GM03348 (cell line): ENCODE measurements around the gene ZBED1.
"Not testable (repeated sequence)": the region's sequence is repeated elsewhere in the genome, so short reads cannot be mapped to it uniquely, and the experiment has no call there.

Experiments used
- DNase-seq: peaks from one replicate; pipeline ENCODE4 v3.0.0; 2012; ENCODE audit warnings: low spot score

ZBED1 gene

DNA sequence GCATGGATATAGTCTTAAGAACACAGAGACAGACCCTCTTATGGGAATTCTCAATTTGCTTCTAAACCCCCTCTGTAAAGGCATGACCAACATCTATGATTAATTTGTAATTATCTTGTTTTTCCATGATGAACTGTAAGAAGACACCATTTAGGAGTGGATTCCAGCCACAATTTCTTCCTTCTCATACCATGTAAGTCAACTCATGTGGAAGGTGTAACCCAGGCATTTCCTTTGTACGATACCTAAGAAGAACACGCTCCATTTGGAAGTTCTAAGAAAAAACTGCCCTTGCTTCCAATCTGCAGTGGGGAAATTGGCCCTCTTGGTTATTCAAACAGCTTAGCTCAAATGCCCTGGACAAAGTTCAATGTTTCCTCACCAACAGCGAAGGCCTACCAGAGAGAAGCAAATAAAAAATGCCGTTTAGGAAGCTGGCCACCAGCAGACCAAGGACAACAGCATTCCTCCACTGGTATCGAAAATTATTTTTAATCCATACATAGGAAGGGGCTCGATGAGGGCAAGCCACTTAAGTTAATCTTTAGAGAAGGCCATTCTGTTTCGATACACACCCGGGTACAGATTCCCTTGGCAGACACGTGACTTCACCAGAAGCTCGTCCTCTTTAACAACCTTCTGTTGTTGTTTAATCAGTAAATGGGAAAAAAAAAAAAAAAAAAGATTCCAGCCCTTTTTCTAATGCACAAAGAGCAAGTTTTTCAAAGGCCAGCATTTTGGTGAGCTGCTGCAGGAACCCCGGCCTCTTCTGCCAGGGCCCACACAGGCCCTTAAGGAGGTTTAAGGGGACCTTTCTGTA, 2.6 kb downstream of the ZBED1 start:
- no peak for DNase-seq

DNA sequence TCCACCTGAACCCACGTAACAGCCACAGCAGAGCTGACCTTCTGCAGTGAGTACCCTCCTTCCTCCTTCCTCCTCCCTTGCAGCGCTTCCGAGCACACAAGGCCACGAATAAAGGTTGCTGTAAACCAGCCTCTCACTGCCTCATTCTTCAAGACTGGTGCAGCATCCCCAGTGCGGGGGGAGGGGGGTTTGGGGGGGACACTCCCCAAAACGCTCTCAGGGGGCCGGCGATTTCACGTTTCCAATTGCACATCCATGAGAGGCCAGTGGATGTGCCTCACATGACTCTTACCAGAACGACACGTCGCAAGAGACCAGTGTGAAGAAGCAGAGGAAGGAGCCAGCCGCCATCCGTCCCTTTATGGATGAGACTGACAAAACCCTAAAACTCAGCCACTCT, 5.2 kb downstream of the ZBED1 start:
- no peak for DNase-seq

DNA sequence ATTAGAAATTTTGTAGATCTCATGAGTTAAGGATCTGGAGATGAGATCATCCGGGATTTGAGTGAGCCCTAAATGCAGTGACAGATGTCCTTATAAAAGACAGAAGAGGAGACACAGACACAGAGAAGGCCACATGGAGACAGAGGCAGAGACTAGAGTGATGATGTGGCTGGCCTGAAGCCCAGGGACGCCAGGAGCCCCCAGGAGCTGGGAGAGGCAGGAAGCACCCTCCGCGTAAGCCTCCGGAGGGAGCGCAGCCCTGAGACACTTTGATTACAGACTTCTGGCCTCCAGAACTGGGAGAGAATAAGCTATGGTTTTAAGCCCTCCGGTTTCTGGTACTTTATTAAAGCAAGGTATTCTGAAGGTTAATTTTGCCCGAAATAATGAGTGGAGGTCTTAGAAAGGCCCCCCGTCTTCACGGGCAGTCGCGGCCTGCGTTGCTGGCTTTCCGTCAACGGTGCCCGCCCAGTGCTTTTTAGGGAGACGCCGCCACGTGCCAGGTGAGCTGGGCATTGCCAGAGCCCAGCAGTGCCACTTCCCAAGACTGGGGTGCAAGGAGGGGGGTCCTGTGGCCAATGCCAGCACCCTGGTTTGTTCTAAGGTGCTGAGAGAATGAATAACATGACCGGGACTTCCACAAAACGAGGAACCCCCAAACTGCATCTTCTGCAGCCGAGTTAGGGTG, 8.1 kb downstream of the ZBED1 start:
- no peak for DNase-seq

DNA sequence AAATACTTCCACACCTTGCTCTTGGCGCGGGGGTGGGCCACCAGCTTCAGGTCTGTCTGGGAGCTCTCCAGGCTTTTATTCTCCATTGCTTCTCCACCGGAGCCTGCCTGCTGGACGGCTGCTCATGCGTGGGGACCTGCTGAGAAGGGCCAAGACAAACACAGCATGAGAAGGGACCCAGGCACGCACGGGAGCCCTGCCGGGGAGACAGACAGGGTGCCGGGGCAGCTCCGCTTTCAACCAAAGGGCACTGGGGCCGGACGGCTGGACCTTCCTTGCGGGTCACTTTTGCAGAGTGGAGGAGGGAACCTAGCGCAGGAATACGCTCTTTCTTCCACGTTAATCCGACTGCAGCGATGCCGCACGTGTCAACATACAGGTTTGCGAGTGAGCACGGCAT, 10.1 kb downstream of the ZBED1 start:
- DNase-seq, result no peak

DNA sequence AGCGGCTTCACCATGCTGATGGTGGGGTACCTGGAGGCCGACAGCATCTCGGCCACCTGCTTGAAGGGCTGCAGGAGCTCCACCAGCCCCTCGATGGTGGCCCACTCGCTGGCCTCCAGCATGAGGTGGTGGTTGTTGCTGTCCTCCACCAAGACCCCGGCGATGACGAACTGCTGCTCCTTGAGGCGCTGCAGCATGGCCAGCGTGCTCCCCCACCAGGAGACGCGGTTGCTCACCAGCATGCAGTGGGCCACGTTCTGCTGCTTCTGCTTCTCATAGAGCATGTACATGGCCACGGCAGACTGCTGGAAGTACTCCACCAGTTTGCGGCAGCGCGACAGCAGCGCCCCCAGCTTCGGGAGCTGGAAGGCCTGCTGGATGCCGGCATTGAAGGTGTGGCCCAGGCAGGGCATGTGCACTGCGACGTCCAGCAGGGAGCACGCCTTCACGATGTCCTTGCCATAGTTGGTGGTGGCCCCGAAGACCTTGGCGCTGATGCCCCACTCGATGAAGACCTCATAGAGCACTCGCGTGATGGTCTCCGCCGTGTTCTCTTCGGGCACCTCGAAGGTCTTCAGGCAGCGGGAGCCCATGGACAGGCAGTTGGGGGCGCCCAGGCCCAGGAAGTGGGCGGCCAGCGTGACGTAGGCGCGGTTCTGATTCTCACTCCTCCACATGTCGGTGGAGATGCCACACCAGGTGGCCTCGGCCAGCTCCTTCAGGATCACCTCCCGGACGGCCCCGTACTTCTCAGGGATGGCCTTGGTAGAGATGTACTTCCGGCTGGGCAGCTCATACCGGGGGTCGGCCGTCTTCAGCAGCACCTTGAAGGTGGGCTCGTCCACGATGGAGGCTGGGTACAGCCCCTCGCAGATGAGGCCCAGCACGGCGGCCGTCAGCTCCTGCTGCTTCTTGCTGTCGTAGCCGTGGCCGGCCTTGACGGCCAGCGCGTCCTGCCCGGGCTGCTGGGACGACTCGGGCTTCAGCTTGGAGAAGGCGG, 11.0 kb downstream of the ZBED1 start:
- no peak for DNase-seq

DNA sequence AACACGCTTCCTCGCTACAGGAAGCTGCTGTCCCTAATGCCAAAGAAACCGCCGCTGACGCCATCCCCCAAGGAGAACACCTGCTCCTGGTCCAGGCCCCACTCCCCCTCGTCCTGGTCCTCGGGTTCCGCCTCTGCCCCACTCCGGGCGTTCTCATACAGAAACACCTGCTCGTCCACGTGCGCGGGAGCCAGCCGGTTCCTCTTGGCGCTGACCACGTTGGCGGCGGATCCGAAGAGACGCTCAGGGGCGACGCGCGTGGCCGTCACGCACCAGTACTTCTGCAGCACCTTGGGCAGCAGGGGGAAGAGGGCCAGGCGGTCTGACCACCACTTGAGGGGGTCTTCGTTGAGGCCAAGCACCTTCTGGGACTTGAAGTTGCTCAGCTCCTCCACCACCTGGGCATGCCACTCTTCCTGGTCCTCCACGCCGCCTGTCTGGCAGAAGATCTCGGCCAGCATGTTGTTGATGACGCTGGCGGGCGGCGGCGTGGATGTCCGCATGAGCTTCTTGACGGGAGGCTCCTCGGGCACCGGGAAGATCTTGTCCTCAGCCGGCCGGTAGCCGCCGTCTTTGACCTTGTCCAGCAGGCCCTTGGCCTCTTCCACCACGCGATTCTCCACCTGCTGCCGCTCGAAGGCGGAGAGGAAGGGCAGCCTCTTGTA, 12.0 kb downstream of the ZBED1 start:
- no peak for DNase-seq

DNA sequence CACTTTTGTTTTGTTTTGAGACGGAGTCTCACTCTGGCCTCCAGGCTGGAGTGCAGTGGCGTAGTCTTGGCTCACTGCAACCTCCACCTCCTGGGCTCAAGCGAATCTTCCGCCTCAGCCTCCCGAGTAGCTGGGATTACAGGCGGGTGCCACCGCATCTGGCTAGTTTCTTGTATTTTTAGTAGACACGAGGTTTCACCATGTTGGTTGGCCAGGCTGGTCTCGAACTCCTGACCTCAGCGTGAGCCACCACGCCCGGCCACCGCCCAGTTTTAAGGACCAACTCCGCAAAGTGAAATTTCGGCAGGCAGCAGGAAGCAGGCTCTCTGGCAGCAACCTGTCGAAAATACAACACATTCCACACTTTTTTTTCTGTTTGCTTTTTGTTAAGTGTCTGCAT, 13.4 kb downstream of the ZBED1 start:
- no peak for DNase-seq

DNA sequence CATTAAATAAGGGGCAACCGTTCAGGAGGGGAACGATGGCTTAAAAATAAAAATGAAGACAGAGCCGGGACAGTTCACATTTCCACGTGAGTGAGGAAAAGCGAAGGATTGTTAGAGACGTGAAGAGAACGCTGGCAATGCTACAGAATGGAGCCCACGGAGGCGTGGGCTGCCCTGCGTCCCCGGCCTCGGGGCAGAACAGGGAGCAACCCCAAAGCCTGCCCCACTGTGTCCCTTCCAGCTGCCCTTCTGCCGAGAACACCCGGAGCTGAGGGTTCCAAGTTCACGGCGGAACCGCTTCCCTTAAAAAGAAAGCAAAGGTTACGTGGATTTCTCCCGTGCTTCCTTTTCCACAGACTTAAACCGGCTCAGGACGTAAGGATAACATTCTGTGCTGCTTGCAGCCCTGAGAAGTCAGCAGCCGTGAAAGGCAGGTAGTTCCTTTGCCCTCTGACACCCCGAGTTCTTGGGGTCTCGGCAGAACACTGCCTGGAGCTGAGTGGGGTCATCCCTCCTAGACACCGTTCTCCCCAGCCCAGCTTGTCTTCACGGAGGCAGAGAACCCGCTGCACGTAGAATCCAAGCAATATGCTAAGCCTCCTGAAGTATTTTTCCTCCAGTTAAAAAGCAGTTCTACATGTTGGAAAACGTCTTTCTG, 14.2 kb downstream of the ZBED1 start:
- DNase-seq, result no peak

DNA sequence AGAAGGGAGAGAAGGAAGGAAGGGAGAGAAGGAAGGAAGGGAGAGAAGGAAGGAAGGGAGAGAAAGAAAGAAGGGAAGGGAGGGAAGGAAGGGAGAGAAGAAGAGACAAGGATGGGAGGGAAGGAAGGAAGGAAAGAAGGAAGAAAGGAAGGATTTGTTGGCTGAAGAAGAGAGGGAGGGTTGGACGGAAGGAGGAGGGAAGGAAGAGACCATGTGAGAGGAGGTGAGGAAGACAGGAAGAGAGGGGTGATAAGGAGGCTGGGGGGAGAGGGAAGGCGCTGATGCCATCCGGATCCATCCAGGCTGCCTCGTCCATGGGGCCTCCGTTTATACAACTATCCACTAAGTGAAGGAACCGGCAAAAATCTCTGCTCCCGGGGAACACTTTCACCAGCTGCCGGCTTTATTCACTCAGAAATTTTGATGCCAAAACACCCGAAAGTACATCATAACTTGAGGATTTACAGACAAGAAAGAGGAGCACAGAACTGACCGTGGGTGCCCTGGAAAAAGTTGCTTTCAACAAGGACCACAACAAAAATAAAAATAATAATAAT, 14.9 kb downstream of the ZBED1 start:
- no peak for DNase-seq

DNA sequence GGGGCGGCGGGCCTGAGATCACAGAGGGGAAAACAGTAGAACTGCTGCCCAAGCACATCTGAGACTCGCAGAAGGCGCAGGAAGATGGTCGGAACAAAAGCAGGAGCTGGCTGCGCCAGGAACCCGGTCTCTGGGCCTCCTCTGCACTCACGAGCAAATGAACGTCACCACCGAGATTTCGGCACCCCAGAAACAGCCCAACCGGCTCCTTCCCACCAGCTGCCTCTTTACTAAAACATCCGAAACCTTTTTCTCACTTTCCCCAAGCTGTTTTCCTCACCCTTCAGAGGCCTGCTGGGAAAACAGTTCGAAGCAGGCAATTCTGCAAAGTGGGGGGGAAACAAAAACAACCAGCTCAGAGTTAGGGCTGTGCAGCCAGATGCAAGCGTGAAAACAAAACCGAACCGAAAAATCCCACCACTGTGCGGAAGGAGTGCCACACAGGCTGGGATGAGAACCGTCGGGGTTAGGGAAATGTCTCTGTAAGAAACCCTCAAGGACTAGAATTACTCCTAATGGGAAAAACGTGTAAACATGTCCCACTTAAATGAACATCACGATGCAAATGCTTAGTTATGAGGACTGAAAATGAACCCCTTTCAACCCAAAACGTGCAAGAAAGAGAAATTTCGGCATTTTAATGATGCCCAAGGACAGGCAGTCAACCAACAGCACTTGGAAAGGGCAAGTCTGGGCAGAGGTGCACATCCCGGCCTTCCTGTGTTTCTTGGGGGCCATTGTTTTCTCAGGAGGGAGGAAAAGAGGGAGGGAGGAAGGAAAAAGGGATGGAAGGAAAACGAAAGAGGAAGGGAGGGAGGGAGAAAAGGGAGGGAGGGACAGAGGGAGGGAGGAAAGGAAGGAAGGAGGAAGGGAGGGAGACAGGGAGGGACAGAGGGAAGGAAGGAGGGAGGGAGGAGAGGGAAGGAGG, 15.8 kb downstream of the ZBED1 start:
- peak; percentile 66 for DNase-seq

DNA sequence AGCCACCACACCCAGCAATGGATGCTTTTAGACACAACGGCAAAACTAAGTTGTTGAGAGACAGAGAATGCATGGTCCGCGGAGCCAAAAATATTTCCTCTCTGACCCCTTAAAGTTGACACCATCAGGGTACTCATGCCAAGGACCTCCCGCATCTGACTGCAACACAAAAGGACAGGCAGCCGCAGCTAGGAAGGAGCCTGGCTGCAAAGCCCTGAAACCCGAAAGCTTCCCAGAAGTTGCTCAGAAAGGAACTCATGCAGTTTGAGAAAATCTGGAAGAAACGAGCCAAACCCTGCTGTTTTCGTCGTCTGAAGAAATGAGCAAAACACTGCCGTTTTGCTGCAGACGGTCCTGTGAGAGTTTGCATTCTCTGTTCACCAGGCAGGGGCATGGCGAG, 16.5 kb downstream of the ZBED1 start:
- no peak for DNase-seq

DNA sequence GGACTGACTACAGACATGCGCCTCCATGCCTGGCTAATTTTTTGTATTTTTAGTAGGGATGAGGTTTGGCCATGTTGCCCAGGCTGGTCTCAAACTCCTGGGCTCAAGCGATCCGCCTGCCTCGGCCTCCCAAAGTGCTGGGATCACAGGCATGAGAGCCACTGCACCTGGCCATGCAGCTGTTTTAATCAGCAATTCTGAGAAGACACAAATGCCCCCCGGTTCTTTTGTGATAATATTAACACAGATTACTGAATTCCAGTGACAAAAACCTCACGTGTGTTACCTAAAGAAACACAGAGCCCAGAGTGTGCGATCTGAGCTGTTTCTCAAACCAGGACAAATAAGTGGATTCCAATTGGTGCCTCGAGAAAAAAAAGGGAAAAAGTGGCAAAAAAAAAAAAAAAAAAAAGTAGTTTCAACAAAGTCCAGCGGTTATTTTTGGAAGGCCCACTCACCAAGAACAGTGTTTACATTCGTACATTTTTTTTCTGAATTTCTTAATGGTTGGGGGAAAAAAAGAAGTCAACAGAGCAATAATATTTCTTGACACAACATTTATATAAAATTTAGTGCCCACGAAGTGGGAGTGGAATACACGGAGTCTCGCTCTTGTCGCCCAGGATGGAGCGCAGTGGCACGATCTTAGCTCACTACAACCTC, 17.2 kb downstream of the ZBED1 start:
- no peak for DNase-seq

DNA sequence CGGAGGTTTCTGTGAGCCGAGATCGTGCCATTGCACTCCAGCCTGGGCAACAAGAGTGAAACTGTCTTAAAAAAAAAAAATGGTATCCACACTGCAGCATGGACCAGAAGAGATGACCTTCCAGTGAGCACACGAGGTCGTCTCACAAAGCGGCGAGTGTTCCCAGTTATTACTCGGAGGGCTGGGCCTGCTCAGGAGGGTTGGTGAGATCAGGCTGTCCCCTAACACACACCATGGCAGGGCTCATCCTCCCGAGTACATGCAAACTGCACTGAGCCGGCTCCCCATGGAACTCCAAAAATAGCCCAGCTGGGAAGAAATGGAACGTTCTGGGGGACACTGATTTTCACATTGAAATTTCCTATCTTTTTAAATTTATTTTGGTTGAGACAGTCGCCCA, 19.2 kb downstream of the ZBED1 start:
- not testable (repeated sequence) for DNase-seq

DNA sequence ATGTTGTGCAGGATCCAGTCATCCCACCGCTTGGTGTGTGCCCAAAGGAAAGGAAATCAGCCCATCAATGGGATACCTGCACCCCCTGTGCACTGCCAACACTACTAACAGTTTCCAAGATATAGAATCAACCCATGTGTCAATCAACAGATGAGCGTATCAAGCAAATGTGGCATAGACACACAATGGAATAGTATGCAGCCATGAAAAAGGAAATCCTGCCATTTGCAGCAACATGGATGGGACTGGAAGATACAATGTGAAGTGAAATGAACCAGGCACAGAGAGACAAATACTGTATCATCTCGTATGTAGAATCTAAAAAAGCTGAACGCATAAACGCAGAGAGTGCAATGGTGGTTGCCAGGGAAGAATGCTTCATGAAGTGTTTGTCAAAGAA, 20.8 kb downstream of the ZBED1 start:
- DNase-seq, result not testable (repeated sequence)

DNA sequence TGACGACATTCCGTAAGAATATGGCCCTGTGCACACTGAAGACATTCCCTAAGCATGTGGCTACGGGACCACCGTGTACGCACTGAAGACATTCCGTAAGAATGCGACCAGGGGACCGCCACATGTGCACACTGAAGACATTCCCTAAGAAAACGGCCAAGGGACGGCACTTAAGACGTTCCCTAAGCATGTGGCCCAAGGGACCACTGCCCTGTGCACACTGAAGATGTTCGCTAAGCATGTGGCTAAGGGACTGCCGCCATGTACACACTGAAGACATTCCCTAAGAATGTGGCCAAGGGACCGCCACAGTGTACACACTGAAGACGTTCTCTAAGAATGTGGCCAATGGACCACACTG, 21.4 kb downstream of the ZBED1 start:
- no peak for DNase-seq

DNA sequence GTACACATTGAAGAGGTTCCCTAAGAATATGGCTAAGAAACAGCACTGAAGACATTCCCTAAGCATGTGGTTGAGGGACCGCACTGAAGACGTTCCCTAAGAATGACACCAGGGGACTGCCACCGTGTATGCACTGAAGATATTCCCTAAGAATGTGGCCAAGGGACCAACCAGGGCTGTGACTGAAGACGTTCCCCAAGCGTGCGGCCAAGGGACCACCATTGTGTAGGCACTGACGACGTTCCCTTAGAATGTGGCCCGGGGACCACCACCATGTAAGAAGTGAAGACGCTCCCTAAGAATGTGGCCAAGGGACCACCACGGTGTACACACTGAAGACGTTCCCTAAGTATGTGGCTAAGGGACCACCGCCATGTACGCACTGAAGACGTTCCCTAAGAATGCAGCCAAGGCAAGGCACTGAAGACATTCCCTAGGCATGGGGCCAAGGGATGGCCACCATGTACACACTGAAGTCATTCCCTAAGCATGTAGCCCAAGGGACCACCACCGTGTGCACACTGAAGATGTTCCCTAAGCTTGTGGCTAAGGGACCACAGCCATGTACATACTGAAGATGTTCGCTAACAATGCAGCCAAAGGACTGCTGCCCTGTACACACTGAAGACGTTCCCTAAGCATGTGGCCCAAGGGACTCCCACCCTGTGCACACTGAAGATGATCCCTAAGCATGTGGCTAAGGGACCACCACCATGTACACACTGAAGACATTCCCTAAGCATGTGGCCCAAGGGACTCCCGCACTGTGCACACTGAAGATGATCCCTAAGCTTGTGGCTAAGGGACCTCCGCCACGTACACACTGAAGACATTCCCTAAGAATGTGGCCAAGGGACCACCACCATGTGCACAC, 22.0 kb downstream of the ZBED1 start:
- DNase-seq, result no peak

DNA sequence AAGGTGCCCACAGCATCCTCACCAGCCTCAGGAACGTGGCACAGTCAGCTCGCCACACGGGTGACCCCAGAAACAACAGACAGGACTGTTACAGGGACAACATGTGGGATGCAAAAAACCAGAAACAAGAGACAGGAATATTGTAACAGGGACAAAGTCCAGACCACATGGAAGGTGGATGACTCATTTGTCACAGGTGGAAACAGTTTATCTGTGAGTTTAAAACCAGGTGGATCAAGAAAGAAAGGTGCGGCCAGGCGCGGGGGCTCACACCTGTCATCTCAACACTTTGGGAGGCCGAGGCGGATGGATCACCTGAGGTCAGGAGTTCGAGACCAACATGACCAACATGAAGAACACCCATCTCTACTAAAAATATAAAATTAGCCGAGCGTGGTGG, 23.5 kb downstream of the ZBED1 start:
- not testable (repeated sequence) for DNase-seq

DNA sequence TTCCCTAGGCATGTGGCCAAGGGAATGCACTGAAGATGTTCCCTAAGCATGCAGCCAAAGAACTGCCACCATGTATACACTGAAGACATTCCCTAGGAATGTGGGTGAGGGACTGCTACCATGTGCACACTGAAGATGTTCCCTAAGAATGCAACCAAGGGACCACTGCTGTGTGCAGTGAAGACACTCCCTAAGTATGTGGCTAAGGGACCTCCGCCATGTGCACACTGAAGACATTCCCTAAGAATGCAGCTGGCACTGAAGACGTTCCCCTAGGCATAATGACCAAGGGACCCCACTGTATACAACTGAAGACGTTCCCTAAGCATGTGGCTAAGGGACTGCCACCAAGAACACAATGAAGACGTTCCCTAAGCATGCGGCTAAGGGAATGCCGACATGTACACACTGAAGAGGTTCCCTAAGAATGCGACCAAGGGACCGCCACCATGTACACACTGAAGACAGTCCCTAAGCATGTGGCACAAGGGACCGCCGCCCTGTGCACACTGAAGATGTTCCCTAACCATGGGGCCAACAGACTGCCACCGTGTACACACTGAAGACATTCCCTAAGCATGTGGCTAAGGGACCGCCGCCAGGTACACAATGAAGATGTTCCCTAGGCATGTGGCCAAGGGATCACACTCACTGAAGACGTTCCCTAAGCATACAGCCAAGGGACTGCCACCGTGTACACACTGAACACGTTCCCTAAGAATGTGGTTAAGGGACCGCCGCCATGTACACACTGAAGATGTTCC, 25.6 kb downstream of the ZBED1 start:
- no peak for DNase-seq
